ENCODE measurements around the gene CLIC3.

DNA sequence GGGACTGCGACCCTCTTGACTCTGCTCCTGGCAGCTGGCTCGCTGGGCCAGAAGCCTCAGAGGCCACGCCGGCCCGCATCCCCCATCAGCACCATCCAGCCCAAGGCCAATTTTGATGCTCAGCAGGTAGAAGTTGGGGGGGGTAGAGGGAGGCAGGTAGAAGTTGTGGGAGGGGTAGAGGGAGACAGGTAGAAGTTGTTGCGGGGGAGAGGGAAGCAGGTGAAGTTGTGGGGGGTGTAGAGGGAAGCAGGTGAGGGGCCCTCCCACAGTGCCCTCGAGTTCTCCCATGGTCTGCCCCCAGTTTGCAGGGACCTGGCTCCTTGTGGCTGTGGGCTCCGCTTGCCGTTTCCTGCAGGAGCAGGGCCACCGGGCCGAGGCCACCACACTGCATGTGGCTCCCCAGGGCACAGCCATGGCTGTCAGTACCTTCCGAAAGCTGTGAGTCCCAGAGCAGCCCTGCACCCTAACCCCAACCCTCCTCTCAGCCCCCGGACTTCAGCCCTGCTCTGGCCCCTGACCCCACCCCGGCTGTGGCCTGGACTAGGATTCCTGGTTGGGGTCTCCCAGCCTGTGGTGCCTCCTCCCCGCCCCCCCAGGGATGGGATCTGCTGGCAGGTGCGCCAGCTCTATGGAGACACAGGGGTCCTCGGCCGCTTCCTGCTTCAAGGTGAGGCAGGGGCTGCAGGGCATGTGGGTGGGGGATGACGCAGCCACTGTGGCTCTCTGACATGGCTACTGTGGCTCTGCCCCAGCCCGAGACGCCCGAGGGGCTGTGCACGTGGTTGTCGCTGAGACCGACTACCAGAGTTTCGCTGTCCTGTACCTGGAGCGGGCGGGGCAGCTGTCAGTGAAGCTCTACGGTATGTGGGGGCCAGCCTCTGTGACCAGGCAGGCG is 50.8 kb downstream of the CLIC3 start:
- TF ChIP-seq, protein P1, sequence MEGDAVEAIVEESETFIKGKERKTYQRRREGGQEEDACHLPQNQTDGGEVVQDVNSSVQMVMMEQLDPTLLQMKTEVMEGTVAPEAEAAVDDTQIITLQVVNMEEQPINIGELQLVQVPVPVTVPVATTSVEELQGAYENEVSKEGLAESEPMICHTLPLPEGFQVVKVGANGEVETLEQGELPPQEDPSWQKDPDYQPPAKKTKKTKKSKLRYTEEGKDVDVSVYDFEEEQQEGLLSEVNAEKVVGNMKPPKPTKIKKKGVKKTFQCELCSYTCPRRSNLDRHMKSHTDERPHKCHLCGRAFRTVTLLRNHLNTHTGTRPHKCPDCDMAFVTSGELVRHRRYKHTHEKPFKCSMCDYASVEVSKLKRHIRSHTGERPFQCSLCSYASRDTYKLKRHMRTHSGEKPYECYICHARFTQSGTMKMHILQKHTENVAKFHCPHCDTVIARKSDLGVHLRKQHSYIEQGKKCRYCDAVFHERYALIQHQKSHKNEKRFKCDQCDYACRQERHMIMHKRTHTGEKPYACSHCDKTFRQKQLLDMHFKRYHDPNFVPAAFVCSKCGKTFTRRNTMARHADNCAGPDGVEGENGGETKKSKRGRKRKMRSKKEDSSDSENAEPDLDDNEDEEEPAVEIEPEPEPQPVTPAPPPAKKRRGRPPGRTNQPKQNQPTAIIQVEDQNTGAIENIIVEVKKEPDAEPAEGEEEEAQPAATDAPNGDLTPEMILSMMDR (IDR thresholded peaks at IDR 0.05; ENCODE audit: low read length) = no peak
- TF ChIP-seq EZH2 (IDR thresholded peaks at IDR 0.05; ENCODE audit: borderline replicate concordance, low read length) = no peak
